ENCODE results near the gene TAS2R1.

The TAS2R1 gene

GRCh38 chr5:9587135-9587534 lies 43.0 kb downstream of the TAS2R1 start:
- DNase-seq (ENCODE audit: low spot score): no peak

- DNase-seq (ENCODE audit: low spot score): no peak
Observed at GRCh38 chr5:9582406-9582805, 47.7 kb downstream of the TAS2R1 start.

Data from hematopoietic multipotent progenitor cell treated with erythropoietin and hydrocortisone succinate and interleukin-3 and kit ligand, for 15 days (in vitro differentiated cells).